ENCODE data around the gene SYNPR. TPM values are rescaled to one million over a fixed set of nuclear protein-coding genes. Genes with fewer than 3 reads are reported as not detected.

SYNPR gene
- total RNA-seq, 4 donors from 2014 or later: not detected

- intact Hi-C loops (cut with DNase I; ENCODE audit: low total_unique reads): no loop called here
- DNase-seq (ENCODE audit: low spot score in 2 of 2): no peak
- no peak for TF ChIP-seq POLR2A (IDR thresholded peaks at IDR 0.05)
- TF ChIP-seq, protein P1, sequence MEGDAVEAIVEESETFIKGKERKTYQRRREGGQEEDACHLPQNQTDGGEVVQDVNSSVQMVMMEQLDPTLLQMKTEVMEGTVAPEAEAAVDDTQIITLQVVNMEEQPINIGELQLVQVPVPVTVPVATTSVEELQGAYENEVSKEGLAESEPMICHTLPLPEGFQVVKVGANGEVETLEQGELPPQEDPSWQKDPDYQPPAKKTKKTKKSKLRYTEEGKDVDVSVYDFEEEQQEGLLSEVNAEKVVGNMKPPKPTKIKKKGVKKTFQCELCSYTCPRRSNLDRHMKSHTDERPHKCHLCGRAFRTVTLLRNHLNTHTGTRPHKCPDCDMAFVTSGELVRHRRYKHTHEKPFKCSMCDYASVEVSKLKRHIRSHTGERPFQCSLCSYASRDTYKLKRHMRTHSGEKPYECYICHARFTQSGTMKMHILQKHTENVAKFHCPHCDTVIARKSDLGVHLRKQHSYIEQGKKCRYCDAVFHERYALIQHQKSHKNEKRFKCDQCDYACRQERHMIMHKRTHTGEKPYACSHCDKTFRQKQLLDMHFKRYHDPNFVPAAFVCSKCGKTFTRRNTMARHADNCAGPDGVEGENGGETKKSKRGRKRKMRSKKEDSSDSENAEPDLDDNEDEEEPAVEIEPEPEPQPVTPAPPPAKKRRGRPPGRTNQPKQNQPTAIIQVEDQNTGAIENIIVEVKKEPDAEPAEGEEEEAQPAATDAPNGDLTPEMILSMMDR (IDR thresholded peaks at IDR 0.05): no peak
- 53 to 54% methylated on average over 5 of the region's 5 CpGs for WGBS, 2 donors
- no peak overlapping the region for H3K4me3 ChIP-seq (ENCODE audit: low read depth, poor library complexity, severe bottlenecking)
Observed at GRCh38 chr3:63450634-63451363, 172.7 kb downstream of the SYNPR start.

DNA sequence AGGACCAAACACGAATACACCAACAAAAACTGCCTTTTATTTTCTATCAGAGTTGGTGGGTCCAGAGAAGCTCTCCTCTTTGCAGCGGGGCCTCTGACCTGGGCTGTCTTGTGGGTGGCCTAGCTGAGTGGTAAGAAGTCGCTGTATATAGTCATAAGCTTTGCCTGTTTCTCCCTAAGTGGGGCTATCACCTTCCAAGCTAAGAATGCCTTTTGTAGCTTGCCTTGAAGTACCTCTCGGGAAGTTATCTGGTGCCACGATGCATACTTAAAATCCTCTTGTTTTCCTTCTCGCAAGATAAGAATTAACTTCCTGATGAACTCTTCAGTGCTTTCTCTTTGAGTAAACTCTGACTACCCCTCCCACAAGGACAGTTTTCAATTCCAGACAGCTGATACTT lies 178.8 kb downstream of the SYNPR start:
- TF ChIP-seq, protein P1 (IDR thresholded peaks at IDR 0.05): no peak
- TF ChIP-seq POLR2A (IDR thresholded peaks at IDR 0.05): no peak
- no peak overlapping the region for H3K4me3 ChIP-seq (ENCODE audit: low read depth, poor library complexity, severe bottlenecking)
- intact Hi-C loops (cut with DNase I; ENCODE audit: low total_unique reads): no loop called here
- 79 to 81% methylated on average over 6 of the region's 6 CpGs for WGBS, 2 donors
- DNase-seq (ENCODE audit: low spot score in 2 of 2): no peak

DNA sequence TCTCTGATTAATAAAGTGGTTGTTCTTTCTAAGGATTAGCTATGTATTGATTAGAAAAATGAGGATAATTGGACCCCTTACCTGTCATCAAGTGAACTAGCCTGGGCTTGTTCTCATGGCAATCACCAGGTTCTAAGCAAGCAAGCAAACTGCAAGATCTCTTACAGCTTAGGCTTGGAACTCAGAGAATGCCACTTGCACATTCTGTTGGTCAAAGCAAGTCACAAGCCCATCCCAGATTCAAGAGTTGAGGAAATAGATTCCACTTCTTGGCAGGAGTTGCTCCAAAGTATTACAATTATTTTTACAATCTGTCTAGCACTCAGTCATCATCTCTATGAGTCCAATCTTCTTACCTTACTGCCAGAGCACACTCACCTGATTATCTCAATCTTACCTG lies 180.3 kb downstream of the SYNPR start:
- TF ChIP-seq, protein P1 (IDR thresholded peaks at IDR 0.05): no peak
- TF ChIP-seq POLR2A (IDR thresholded peaks at IDR 0.05): no peak
- intact Hi-C loops (cut with DNase I; ENCODE audit: low total_unique reads): no loop called here

GRCh38 chr3:63462732-63463131 lies 184.6 kb downstream of the SYNPR start:
- TF ChIP-seq POLR2A (IDR thresholded peaks at IDR 0.05): no peak
- TF ChIP-seq, protein P1 (IDR thresholded peaks at IDR 0.05): no peak
- intact Hi-C loops (cut with DNase I; ENCODE audit: low total_unique reads): no loop called here
- no peak for DNase-seq (ENCODE audit: low spot score in 2 of 2)
- H3K4me3 ChIP-seq (ENCODE audit: low read depth, poor library complexity, severe bottlenecking): no peak overlapping the region

More for the DNA sequence above, 180.3 kb downstream of the SYNPR start:
- no peak for DNase-seq (ENCODE audit: low spot score in 2 of 2)
- no peak overlapping the region for H3K4me3 ChIP-seq (ENCODE audit: low read depth, poor library complexity, severe bottlenecking)

GRCh38 chr3:63467392-63467791 lies 189.3 kb downstream of the SYNPR start:
- TF ChIP-seq POLR2A (IDR thresholded peaks at IDR 0.05): no peak
- TF ChIP-seq, protein P1 (IDR thresholded peaks at IDR 0.05): no peak
- no peak for DNase-seq (ENCODE audit: low spot score in 2 of 2)
- intact Hi-C loops (cut with DNase I; ENCODE audit: low total_unique reads): no loop called here
- H3K4me3 ChIP-seq (ENCODE audit: low read depth, poor library complexity, severe bottlenecking): no peak overlapping the region
- WGBS, 2 donors: 63 to 72% methylated on average over 3 of the region's 3 CpGs

DNA sequence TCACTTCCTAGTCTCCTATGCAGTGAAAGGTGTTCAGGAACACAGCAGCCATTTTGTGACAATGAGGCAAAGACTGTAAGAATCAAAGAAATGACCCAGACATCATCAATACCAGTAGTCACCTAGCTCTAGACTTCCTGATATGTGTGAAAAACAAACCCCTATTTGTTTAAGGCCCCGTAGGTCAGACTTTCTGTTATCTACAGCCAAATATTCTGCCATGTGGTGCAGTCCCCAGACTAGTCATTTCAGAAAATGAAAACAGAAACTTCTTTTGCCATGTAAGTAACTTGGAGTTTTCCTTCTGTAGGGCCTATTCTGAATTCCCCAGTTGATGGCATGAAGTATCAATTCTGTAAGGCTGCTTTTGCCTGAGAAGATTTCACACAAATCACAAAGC lies 192.6 kb downstream of the SYNPR start:
- TF ChIP-seq, protein P1 (IDR thresholded peaks at IDR 0.05): no peak
- no peak for TF ChIP-seq POLR2A (IDR thresholded peaks at IDR 0.05)
- H3K4me3 ChIP-seq (ENCODE audit: low read depth, poor library complexity, severe bottlenecking): no peak overlapping the region
- DNase-seq (ENCODE audit: low spot score in 2 of 2): no peak
- 65 to 80% methylated on average over 1 of the region's 1 CpG for WGBS, 2 donors
- intact Hi-C loops (cut with DNase I; ENCODE audit: low total_unique reads): no loop called here

Measured in lower leg skin (tissue), 4 donors.